NT2/D1 (cell line): Measurements from ENCODE around the gene HMHB1.

Experiments
- SUZ12 ChIP-seq: IDR thresholded peaks from 2 replicates; pipeline ENCODE4 v1.6.1; 2011; ENCODE audit not compliant: insufficient read length, insufficient read depth; ENCODE audit errors: extremely low read depth
- YY1 ChIP-seq: IDR thresholded peaks from 2 replicates; pipeline ENCODE4 v1.6.1; 2011; ENCODE audit not compliant: insufficient read length, insufficient read depth
- ZNF274 ChIP-seq: IDR thresholded peaks from 2 replicates; pipeline ENCODE4 v1.6.1; 2011; ENCODE audit warnings: mild to moderate bottlenecking, low read depth, low read length

DNA sequence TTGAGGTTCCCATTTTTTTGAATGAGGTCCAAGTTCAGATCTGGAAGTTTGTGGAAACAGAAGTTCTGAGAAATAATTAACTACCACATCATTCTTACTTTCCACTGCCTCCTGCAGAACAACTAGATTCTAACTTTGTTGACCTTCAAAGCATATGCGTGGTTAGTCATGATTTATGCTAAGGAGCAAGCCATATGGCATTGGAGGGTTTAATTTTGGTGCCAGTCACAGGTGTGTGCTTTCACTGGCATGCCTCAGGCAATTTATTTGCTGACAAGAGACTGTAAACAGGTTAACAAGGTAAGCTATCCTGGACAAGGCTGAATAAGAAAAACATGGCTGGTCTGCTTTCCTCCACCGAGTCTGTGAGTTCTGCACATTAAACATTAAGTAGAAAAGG, 31.5 kb downstream of the HMHB1 start:
- TF ChIP-seq YY1: no peak
- no peak for TF ChIP-seq SUZ12
- TF ChIP-seq ZNF274: no peak
